ENCODE results near the gene VWA3B.

VWA3B gene

DNA sequence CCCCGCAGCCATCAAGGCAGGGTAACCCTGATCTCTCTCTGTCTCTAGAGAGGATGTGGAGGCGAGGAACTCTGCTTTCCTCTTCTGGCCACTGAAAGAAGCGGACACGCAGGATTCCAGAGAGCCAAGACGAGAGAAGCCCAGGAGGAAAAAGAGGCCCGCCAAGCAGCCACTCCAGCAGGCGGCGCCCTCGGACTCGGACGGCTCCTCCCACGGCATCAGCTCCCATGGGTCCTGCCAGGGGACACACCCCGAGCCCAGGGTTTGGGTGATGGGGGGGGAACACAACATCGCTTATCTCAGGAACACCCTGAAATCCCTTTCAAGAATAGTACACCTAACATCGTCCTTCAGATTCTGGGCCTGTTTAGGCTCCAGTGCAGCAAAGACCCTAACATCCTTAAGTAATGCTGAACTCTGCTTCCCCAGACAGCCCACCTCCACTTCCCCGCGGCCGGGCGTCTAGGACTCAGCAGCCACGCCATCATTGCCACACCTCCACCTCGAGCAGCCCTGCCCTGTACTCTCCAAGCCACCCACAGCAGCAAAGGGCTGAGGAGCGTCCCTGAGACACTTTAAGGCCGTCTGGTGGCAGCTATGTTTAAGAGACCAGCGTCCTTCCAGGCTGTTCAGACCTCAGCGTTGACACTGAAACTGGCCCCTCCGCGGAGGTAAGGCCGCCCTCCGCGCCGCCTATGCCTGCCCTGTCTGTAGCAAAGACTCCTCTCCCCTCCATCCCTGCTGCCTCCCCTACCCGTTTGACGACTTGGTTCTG is 225.0 kb downstream of the VWA3B start:
- Histone ChIP-seq H2AFZ (ENCODE audit: low read depth, low read length, severe bottlenecking) (no peak overlapping the region), H3K4me3 (ENCODE audit: insufficient read depth, low read length, poor library complexity, severe bottlenecking) (no peak overlapping the region), H3K9me3 (ENCODE audit: insufficient read depth, low read length) (no peaks in the 10 kb centered on the region), H3F3A (ENCODE audit: insufficient read depth) (no peaks in the 10 kb centered on the region), H3K9me2 (replicated peaks; ENCODE audit: insufficient read depth, low read length) (no peaks in the 10 kb centered on the region), H3K4me2 (ENCODE audit: low read depth, low read length, poor library complexity, severe bottlenecking) (no peak overlapping the region), H3K36me3 (ENCODE audit: low read length) (no peaks in the 10 kb centered on the region), H3K27me3 (ENCODE audit: low read length) (no peaks in the 10 kb centered on the region), H3K27ac (ENCODE audit: low read depth, low read length) (no peak overlapping the region), H3K9ac (ENCODE audit: low read length) (no peak overlapping the region), H3K79me2 (ENCODE audit: insufficient read depth, low read length) (no peaks in the 10 kb centered on the region), H4K20me1 (ENCODE audit: low read depth, low read length) (no peaks in the 10 kb centered on the region)
- no peak for TF ChIP-seq EZH2phosphoT487 (conservative IDR thresholded peaks at IDR 0.05; ENCODE audit: low read length)
- TF ChIP-seq, protein P1, sequence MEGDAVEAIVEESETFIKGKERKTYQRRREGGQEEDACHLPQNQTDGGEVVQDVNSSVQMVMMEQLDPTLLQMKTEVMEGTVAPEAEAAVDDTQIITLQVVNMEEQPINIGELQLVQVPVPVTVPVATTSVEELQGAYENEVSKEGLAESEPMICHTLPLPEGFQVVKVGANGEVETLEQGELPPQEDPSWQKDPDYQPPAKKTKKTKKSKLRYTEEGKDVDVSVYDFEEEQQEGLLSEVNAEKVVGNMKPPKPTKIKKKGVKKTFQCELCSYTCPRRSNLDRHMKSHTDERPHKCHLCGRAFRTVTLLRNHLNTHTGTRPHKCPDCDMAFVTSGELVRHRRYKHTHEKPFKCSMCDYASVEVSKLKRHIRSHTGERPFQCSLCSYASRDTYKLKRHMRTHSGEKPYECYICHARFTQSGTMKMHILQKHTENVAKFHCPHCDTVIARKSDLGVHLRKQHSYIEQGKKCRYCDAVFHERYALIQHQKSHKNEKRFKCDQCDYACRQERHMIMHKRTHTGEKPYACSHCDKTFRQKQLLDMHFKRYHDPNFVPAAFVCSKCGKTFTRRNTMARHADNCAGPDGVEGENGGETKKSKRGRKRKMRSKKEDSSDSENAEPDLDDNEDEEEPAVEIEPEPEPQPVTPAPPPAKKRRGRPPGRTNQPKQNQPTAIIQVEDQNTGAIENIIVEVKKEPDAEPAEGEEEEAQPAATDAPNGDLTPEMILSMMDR (IDR thresholded peaks at IDR 0.05; ENCODE audit: insufficient read depth, low read length, poor library complexity, severe bottlenecking) = peak; percentile 12

DNA sequence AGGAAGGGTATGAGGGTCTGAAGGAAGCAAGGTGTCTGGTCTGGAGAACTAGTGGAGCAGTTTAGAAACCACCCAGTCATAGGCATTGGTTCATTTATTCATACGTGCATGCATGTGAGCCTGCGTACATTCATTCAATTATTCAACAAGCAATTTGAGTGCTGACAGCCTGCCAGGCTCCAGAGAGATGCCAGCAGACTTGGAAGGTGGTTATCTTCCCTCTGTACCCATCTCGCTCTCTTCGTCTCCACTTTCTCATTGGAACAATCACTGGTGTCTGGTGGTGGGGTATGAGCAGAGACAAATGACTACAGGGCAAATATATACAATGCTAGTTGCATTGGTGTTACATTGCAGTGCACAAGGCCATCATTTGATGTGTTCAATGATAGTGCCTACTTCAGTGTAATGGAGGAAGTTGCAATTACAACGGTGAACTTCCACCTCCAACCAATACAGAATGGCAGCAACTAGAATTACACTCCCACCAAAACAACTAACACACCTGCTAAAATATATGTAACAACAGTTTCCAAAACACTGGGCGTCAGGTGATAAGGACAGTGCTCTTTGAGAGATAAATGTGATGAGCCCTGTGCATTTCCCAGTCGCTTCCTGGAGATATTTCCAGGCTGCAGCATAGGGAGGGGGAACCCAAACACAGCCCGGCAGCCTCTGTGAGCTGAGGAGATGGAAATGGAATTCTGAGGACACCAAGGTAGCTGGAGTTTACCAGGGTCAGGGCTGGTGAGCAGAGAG is 226.7 kb downstream of the VWA3B start:
- no peak for TF ChIP-seq EZH2phosphoT487 (conservative IDR thresholded peaks at IDR 0.05; ENCODE audit: low read length)
- TF ChIP-seq, protein P1 (IDR thresholded peaks at IDR 0.05; ENCODE audit: insufficient read depth, low read length, poor library complexity, severe bottlenecking) = no peak
- no peak overlapping the region for H3K4me3 ChIP-seq (ENCODE audit: insufficient read depth, low read length, poor library complexity, severe bottlenecking)
- H3K9me3 ChIP-seq (ENCODE audit: insufficient read depth, low read length) = no peaks in the 10 kb centered on the region
- H3K9me2 ChIP-seq (replicated peaks; ENCODE audit: insufficient read depth, low read length) = no peaks in the 10 kb centered on the region
- H4K20me1 ChIP-seq (ENCODE audit: low read depth, low read length) = no peaks in the 10 kb centered on the region
- no peak overlapping the region for H3K27ac ChIP-seq (ENCODE audit: low read depth, low read length)
- H3K4me2 ChIP-seq (ENCODE audit: low read depth, low read length, poor library complexity, severe bottlenecking) = no peak overlapping the region
- H3F3A ChIP-seq (ENCODE audit: insufficient read depth) = no peaks in the 10 kb centered on the region
- no peaks in the 10 kb centered on the region for H3K36me3 ChIP-seq (ENCODE audit: low read length)
- no peak overlapping the region for H2AFZ ChIP-seq (ENCODE audit: low read depth, low read length, severe bottlenecking)
- no peak overlapping the region for H3K9ac ChIP-seq (ENCODE audit: low read length)
- H3K79me2 ChIP-seq (ENCODE audit: insufficient read depth, low read length) = no peaks in the 10 kb centered on the region
- no peaks in the 10 kb centered on the region for H3K27me3 ChIP-seq (ENCODE audit: low read length)

DNA sequence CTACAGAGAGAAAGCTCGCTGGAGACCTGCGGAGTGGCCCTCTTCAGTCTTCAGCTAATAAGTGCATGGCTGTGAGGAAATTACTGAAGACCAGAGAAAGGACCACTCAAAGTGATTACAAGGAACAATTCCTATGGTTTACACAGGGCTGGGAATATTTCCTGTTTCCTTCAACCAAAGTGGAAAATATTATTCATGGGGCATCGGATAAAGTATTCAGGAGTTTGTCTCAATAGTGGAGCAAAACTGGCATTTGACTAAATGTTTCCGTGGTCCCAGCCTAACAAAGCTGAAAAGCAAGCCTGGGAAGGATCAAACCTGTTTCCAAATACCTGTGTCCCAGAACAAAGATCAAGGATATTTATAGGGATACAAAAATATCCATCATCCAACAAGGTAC is 227.3 kb downstream of the VWA3B start:
- H3K9me2 ChIP-seq (replicated peaks; ENCODE audit: insufficient read depth, low read length) = no peaks in the 10 kb centered on the region
- H3K4me2 ChIP-seq (ENCODE audit: low read depth, low read length, poor library complexity, severe bottlenecking) = no peak overlapping the region
- TF ChIP-seq EZH2phosphoT487 (conservative IDR thresholded peaks at IDR 0.05; ENCODE audit: low read length) = no peak
- TF ChIP-seq, protein P1 (IDR thresholded peaks at IDR 0.05; ENCODE audit: insufficient read depth, low read length, poor library complexity, severe bottlenecking) = no peak
- H3K27me3 ChIP-seq (ENCODE audit: low read length) = no peaks in the 10 kb centered on the region
- H3K79me2 ChIP-seq (ENCODE audit: insufficient read depth, low read length) = no peaks in the 10 kb centered on the region
- H2AFZ ChIP-seq (ENCODE audit: low read depth, low read length, severe bottlenecking) = no peak overlapping the region
- H3K9me3 ChIP-seq (ENCODE audit: insufficient read depth, low read length) = no peaks in the 10 kb centered on the region
- H4K20me1 ChIP-seq (ENCODE audit: low read depth, low read length) = no peaks in the 10 kb centered on the region
- no peaks in the 10 kb centered on the region for H3F3A ChIP-seq (ENCODE audit: insufficient read depth)
- H3K9ac ChIP-seq (ENCODE audit: low read length) = no peak overlapping the region
- no peak overlapping the region for H3K4me3 ChIP-seq (ENCODE audit: insufficient read depth, low read length, poor library complexity, severe bottlenecking)
- no peaks in the 10 kb centered on the region for H3K36me3 ChIP-seq (ENCODE audit: low read length)
- no peak overlapping the region for H3K27ac ChIP-seq (ENCODE audit: low read depth, low read length)
